Measurements from ENCODE around the gene OTUD3.
A peak's percentile ranks its signal among the peaks of the same experiment; 100 is the strongest.
"Not testable (repeated sequence)": the region's sequence is repeated elsewhere in the genome, so short reads cannot be mapped to it uniquely, and the experiment has no call there.

Gene OTUD3

GRCh38 chr1:19869929-19870328 is 12.3 kb upstream of the OTUD3 start:
- DNase-seq, result no peak

- no peak for DNase-seq
Measured at GRCh38 chr1:19872190-19872589, 10.0 kb upstream of the OTUD3 start.

GRCh38 chr1:19877181-19877750 is 4.9 kb upstream of the OTUD3 start:
- DNase-seq, result no peak

GRCh38 chr1:19877821-19878636 is 4.2 kb upstream of the OTUD3 start:
- DNase-seq, result no peak

GRCh38 chr1:19878637-19878985 is 3.6 kb upstream of the OTUD3 start:
- no peak for DNase-seq

GRCh38 chr1:19879227-19879626 is 3.0 kb upstream of the OTUD3 start:
- no peak for DNase-seq

- DNase-seq, result no peak
Measured at GRCh38 chr1:19879661-19880060, 2.5 kb upstream of the OTUD3 start.

GRCh38 chr1:19880841-19881240 is 1.4 kb upstream of the OTUD3 start:
- not testable (repeated sequence) for DNase-seq

- no peak for DNase-seq
Measured at GRCh38 chr1:19884312-19884711, 2.1 kb downstream of the OTUD3 start.

- no peak for DNase-seq
Measured at GRCh38 chr1:19885821-19886220, 3.6 kb downstream of the OTUD3 start.

- no peak for DNase-seq
Measured at GRCh38 chr1:19888112-19888511, 5.9 kb downstream of the OTUD3 start.

GRCh38 chr1:19889656-19890055 is 7.5 kb downstream of the OTUD3 start:
- no peak for DNase-seq

GRCh38 chr1:19892129-19892528 is 9.9 kb downstream of the OTUD3 start:
- no peak for DNase-seq

- no peak for DNase-seq
Measured at GRCh38 chr1:19892628-19893168, 10.5 kb downstream of the OTUD3 start.

GRCh38 chr1:19893687-19894086 is 11.5 kb downstream of the OTUD3 start:
- DNase-seq, result no peak

- DNase-seq, result no peak
Measured at GRCh38 chr1:19894218-19894617, 12.0 kb downstream of the OTUD3 start.

GRCh38 chr1:19901653-19902052 is 19.5 kb downstream of the OTUD3 start:
- no peak for DNase-seq

- DNase-seq, result no peak
Measured at GRCh38 chr1:19903621-19904020, 21.4 kb downstream of the OTUD3 start.

GRCh38 chr1:19907456-19907855 is 25.3 kb downstream of the OTUD3 start:
- DNase-seq, result no peak

- no peak for DNase-seq
Measured at GRCh38 chr1:19909392-19909791, 27.2 kb downstream of the OTUD3 start.

- DNase-seq, result no peak
Measured at GRCh38 chr1:19909971-19910370, 27.8 kb downstream of the OTUD3 start.

GRCh38 chr1:19910650-19911049 is 28.5 kb downstream of the OTUD3 start:
- DNase-seq, result no peak

GRCh38 chr1:19918057-19918456 is 35.9 kb downstream of the OTUD3 start:
- DNase-seq, result peak in 1 of 2 experiments; percentile 38

- no peak for DNase-seq
Measured at GRCh38 chr1:19920132-19920710, 38.0 kb downstream of the OTUD3 start.

Measured in SW 1271 (cell line).